Peyer's patch (tissue), 4 donors: ENCODE data around the gene CATSPER2.
"Not testable (repeated sequence)": the region's sequence is repeated elsewhere in the genome, so short reads cannot be mapped to it uniquely, and the experiment has no call there.

ENCODE experiments used
- POLR2A ChIP-seq, 2 donors: fragments of 450-650 bp; IDR thresholded peaks; one replicate each; pipeline ENCODE4 v1.5.1; 2017; ENCODE audit warnings: antibody characterized with exemption in 2 of 2, mild to moderate bottlenecking in 2 of 2, moderate library complexity in 2 of 2
- TF ChIP-seq, protein P1 (sequence below), 6 experiments: fragments of 450-650 bp in 4 of 6; fragments of 200-600 bp in 2 of 6; sonication (generic) in 1 of 6; IDR thresholded peaks; one replicate each; pipeline ENCODE4 v1.5.1; 2017 to 2019; ENCODE audit warnings: antibody characterized with exemption in 6 of 6, mild to moderate bottlenecking in 3 of 6, moderate library complexity in 1 of 6

DNA sequence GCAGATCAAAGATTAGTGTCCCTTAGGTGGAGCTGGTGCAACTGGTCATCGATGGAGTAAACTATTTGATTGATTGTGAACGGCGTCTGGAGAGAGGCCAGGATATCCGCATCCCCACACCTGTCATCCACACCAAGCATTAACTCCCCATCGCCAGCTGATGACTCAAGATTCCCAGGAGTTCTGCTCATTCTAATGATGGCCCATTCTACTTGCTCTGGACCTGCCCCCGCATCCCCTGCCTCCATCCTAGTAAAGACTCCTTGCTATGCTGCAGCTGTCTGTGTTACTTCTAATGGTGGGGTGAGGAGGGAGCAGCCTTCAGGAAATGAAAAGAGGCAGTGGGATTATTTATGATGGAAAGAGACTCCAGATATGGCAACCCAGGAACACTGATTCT, 49.5 kb downstream of the CATSPER2 start:
- TF ChIP-seq, protein P1, sequence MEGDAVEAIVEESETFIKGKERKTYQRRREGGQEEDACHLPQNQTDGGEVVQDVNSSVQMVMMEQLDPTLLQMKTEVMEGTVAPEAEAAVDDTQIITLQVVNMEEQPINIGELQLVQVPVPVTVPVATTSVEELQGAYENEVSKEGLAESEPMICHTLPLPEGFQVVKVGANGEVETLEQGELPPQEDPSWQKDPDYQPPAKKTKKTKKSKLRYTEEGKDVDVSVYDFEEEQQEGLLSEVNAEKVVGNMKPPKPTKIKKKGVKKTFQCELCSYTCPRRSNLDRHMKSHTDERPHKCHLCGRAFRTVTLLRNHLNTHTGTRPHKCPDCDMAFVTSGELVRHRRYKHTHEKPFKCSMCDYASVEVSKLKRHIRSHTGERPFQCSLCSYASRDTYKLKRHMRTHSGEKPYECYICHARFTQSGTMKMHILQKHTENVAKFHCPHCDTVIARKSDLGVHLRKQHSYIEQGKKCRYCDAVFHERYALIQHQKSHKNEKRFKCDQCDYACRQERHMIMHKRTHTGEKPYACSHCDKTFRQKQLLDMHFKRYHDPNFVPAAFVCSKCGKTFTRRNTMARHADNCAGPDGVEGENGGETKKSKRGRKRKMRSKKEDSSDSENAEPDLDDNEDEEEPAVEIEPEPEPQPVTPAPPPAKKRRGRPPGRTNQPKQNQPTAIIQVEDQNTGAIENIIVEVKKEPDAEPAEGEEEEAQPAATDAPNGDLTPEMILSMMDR (IDR thresholded peaks at IDR 0.05): not testable (repeated sequence)
- not testable (repeated sequence) for TF ChIP-seq POLR2A (IDR thresholded peaks at IDR 0.05)
